Panc1 (cell line): ENCODE results near the gene CFD. TPM values are rescaled to one million over a fixed set of nuclear protein-coding genes. Genes with fewer than 3 reads are reported as not detected.
"Not testable (repeated sequence)": the region's sequence is repeated elsewhere in the genome, so short reads cannot be mapped to it uniquely, and the experiment has no call there.

Experiments used
- ATAC-seq: fragments of 200-7000 bp; cut with Tn5 transposase; 2 replicates; pipeline ENCODE4 v1.9.1; 2020; ENCODE audit warnings: mild to moderate bottlenecking, moderate library complexity
- BruUV-seq: library from RNA; stranded (reverse); fragments of 400-500 nt; replicated peaks from 2 replicates; lab custom pipeline; 2021; lab: Mats Ljungman, UMichigan
- CTCF ChIA-PET: fragments of 300-600 bp; sonication (Branson Sonifier 250); formaldehyde crosslinking; loops from one replicate; lab custom pipeline; 2022; ENCODE audit warnings: antibody characterized with exemption; lab: Charles Lee
- POLR2A ChIA-PET: fragments of 300-600 bp; sonication (Branson Sonifier 250); formaldehyde crosslinking; loops from one replicate; lab custom pipeline; 2022; ENCODE audit warnings: antibody characterized with exemption; lab: Charles Lee
- DNase-seq: peaks from one replicate; pipeline ENCODE4 v3.0.0-alpha.2; 2010; ENCODE audit warnings: low read depth, low spot score
- H3K27ac ChIP-seq: 2 replicates; pipeline ENCODE4 v1.5.1; 2011; ENCODE audit warnings: mild to moderate bottlenecking, low read length, inconsistent platforms
- H3K27me3 ChIP-seq: fragments of 200-500 bp; sonication (Bioruptor generic); 2 replicates; pipeline ENCODE4 v1.6.0; 2014; ENCODE audit warnings: low read length, inconsistent platforms; ENCODE audit not compliant: control insufficient read depth, insufficient read depth
- H3K36me3 ChIP-seq: fragments of 200-500 bp; sonication (Bioruptor generic); 2 replicates; pipeline ENCODE4 v1.5.1; 2014; ENCODE audit warnings: inconsistent platforms, mild to moderate bottlenecking, low read length, moderate library complexity; ENCODE audit not compliant: control insufficient read depth, insufficient read depth
- H3K4me1 ChIP-seq: 2 replicates; pipeline ENCODE4 v1.5.1; 2011; ENCODE audit warnings: inconsistent platforms, mild to moderate bottlenecking, low read length, moderate library complexity; ENCODE audit not compliant: control insufficient read depth, insufficient read depth
- H3K4me3 ChIP-seq, 2 experiments: 2 replicates each; pipeline ENCODE4 v1.5.1; 2011 to 2012; ENCODE audit warnings: low read depth in 2 of 2, low read length in 2 of 2, mild to moderate bottlenecking in 2 of 2, inconsistent platforms in 1 of 2, moderate library complexity in 1 of 2
- H3K9me3 ChIP-seq: fragments of 200-500 bp; sonication (Bioruptor generic); 2 replicates; pipeline ENCODE4 v1.5.1; 2014; ENCODE audit warnings: low read depth, mild to moderate bottlenecking, inconsistent platforms, low read length, moderate library complexity; ENCODE audit not compliant: control insufficient read depth, insufficient read depth
- POLR2AphosphoS5 ChIP-seq: IDR thresholded peaks from 2 replicates; pipeline ENCODE4 v1.6.1; 2012; ENCODE audit warnings: mild to moderate bottlenecking, low read depth, low read length, moderate library complexity
- SIN3A ChIP-seq: IDR thresholded peaks from 2 replicates; pipeline ENCODE4 v1.6.1; 2012; ENCODE audit warnings: low read depth, mild to moderate bottlenecking, low read length, moderate library complexity, borderline replicate concordance; ENCODE audit not compliant: insufficient read depth
- TCF7L2 ChIP-seq: IDR thresholded peaks from 2 replicates; pipeline ENCODE4 v1.6.1; 2011; ENCODE audit warnings: mild to moderate bottlenecking, low read depth, low read length, inconsistent platforms
- in situ Hi-C: cut with HindIII; loops from 2 replicates; pipeline ENCODE4 v1.10.0; 2016; ENCODE audit warnings: low sequenced_read_pairs, low pct_unique_long_range_greater_than_20kb
- intact Hi-C: fragments of 100-400 bp; cut with micrococcal nuclease; formaldehyde crosslinking; loops from one replicate; pipeline ENCODE4 v1.10.0; 2022; ENCODE audit not compliant: unreplicated experiment
- total RNA-seq: library from RNA; stranded (reverse); gene quantifications from one replicate; pipeline ENCODE4 v1.2.1, GENCODE V29; 2021; ENCODE audit not compliant: unreplicated experiment
- TF ChIP-seq, protein P1 (sequence below), 2 experiments: IDR thresholded peaks; 2 replicates each; pipeline ENCODE4 v1.6.1; 2011 to 2012; ENCODE audit warnings: low read depth in 2 of 2, control low read depth in 1 of 2, low read length in 1 of 2, mild to moderate bottlenecking in 1 of 2, moderate library complexity in 1 of 2; ENCODE audit not compliant: insufficient read depth in 1 of 2
- TF ChIP-seq, protein P2 (sequence below): fragments of 450-650 bp; IDR thresholded peaks from 2 replicates; pipeline ENCODE4 v1.5.1; 2017; ENCODE audit warnings: mild to moderate bottlenecking

CFD gene
- total RNA-seq, 1 experiment from 2014 or later = 9.9 TPM

DNA sequence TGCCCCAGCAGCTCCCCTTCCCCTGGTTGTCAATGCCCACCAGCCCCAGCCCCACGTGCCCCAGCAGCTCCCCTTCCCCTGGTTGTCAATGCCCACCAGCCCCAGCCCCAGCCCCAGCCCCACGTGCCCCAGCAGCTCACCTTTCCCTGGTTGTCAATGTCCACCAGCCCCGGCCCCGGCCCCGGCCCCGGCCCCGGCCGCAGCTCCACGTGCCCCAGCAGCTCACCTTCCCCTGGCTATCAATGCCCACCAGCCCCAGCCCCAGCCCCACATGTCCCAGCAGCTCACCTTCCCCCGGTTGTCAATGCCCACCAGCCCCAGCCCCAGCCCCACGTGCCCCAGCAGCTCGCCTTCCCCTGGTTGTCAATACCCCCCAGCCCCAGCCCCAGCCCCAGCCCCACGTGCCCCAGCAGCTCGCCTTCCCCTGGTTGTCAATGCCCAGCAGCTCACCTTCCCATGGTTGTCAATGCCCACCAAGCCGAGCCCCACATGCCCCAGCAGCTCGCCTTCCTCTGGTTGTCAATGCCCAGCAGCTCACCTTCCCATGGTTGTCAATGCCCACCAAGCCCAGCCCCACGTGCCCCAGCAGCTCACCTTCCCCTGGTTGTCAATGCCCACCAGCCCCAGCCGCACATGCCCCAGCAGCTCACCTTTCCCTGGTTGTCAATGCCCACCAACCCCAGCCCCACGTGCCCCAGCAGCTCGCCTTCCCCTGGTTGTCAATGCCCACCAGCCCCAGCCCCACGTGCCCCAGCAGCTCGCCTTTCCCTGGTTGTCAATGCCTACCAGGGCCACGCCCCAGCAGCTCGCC is 19.5 kb downstream of the CFD start:
- ATAC-seq, intact Hi-C loops, H3K27ac ChIP-seq, in situ Hi-C loops, H3K27me3 ChIP-seq, H3K4me3 ChIP-seq, H3K4me1 ChIP-seq, H3K36me3 ChIP-seq, BruUV-seq, DNase-seq, H3K9me3 ChIP-seq: not testable (repeated sequence)
- POLR2A ChIA-PET = interaction anchor here (0.7 kb wide), 2 partner anchors 17 to 20 kb away, joined by 4 to 5 read pairs; no protein-coding TSS in a partner anchor
- CTCF ChIA-PET = interaction anchor here (0.6 to 0.7 kb wide), 3 partner anchors 78 to 105 kb away, joined by 3 to 4 read pairs (median 4); no protein-coding TSS in a partner anchor

DNA sequence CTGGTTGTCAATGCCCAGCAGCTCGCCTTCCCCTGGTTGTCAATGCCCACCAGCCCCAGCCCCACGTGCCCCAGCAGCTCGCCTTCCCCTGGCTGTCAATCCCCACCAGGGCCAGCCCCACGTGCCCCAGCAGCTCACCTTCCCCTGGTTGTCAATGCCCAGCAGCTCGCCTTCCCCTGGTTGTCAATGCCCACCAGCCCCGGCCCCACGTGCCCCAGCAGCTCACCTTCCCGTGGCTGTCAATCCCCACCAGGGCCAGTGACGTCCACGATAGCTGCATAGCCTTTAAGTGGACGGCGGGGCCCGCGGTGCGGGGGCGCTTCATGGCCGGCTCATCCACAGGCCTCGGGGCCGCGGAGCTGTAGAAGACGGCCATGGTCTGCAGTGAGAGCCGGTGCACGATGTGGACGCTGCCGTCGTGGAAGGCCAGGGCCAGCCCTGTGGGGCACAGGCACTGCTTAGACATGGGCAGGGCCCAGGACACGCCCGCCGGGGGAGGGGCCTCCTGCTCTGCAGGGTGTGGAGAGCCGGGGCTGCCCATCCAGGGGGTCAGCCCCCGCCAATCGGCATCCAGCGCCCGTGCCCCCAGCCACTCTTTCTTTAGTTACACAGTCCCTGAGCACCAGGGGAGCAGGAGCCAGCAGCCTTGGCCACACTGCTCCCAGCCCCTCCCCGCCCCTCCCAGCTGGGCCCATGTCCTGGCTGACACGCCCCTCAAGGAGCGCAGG is 20.4 kb downstream of the CFD start:
- no peaks in the 10 kb centered on the region for H3K9me3 ChIP-seq
- no peak overlapping the region for H3K27ac ChIP-seq
- BruUV-seq = no TSS peak
- no peak; the same call in 1 of the 2 replicates for ATAC-seq
- H3K27me3 ChIP-seq = no peaks in the 10 kb centered on the region
- ChIA-PET CTCF (interaction anchor here (0.6 to 0.7 kb wide), 2 partner anchors 77 to 104 kb away, joined by 4 read pairs; no protein-coding TSS in a partner anchor), POLR2A (interaction anchor here (0.6 to 0.7 kb wide), 2 partner anchors 16 to 41 kb away, joined by 5 to 12 read pairs; no protein-coding TSS in a partner anchor)
- H3K4me3 ChIP-seq = no peak overlapping the region
- in situ Hi-C loops = no loop called here
- H3K36me3 ChIP-seq = no peaks in the 10 kb centered on the region
- no peak for DNase-seq
- TF ChIP-seq SIN3A (no peak), POLR2AphosphoS5 (no peak), TCF7L2 (no peak)
- TF ChIP-seq, protein P1, sequence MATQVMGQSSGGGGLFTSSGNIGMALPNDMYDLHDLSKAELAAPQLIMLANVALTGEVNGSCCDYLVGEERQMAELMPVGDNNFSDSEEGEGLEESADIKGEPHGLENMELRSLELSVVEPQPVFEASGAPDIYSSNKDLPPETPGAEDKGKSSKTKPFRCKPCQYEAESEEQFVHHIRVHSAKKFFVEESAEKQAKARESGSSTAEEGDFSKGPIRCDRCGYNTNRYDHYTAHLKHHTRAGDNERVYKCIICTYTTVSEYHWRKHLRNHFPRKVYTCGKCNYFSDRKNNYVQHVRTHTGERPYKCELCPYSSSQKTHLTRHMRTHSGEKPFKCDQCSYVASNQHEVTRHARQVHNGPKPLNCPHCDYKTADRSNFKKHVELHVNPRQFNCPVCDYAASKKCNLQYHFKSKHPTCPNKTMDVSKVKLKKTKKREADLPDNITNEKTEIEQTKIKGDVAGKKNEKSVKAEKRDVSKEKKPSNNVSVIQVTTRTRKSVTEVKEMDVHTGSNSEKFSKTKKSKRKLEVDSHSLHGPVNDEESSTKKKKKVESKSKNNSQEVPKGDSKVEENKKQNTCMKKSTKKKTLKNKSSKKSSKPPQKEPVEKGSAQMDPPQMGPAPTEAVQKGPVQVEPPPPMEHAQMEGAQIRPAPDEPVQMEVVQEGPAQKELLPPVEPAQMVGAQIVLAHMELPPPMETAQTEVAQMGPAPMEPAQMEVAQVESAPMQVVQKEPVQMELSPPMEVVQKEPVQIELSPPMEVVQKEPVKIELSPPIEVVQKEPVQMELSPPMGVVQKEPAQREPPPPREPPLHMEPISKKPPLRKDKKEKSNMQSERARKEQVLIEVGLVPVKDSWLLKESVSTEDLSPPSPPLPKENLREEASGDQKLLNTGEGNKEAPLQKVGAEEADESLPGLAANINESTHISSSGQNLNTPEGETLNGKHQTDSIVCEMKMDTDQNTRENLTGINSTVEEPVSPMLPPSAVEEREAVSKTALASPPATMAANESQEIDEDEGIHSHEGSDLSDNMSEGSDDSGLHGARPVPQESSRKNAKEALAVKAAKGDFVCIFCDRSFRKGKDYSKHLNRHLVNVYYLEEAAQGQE (IDR thresholded peaks at IDR 0.05; ENCODE audit: insufficient read depth in 1 of 2, low read depth in 2 of 2, low read length in 1 of 2) = no peak
- TF ChIP-seq, protein P2, sequence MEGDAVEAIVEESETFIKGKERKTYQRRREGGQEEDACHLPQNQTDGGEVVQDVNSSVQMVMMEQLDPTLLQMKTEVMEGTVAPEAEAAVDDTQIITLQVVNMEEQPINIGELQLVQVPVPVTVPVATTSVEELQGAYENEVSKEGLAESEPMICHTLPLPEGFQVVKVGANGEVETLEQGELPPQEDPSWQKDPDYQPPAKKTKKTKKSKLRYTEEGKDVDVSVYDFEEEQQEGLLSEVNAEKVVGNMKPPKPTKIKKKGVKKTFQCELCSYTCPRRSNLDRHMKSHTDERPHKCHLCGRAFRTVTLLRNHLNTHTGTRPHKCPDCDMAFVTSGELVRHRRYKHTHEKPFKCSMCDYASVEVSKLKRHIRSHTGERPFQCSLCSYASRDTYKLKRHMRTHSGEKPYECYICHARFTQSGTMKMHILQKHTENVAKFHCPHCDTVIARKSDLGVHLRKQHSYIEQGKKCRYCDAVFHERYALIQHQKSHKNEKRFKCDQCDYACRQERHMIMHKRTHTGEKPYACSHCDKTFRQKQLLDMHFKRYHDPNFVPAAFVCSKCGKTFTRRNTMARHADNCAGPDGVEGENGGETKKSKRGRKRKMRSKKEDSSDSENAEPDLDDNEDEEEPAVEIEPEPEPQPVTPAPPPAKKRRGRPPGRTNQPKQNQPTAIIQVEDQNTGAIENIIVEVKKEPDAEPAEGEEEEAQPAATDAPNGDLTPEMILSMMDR = no peak
- H3K4me1 ChIP-seq = no peaks in the 10 kb centered on the region
- intact Hi-C loops = no loop called here
